Lung (tissue), 12 donors: Measurements from ENCODE around the gene SCD. TPM values are rescaled to one million over a fixed set of nuclear protein-coding genes. Genes with fewer than 3 reads are reported as not detected.

ENCODE experiments used
- ATAC-seq: fragments of 200-7000 bp; cut with Tn5 transposase; one replicate; pipeline ENCODE4 v1.9.1; 2020; ENCODE audit warnings: moderate number of reproducible peaks; ENCODE audit not compliant: insufficient read depth, low FRiP score
- DNase-seq, 3 donors: peaks; one replicate each; pipeline ENCODE4 v3.0.0-alpha.2; 2013 to 2017
- H3K27ac ChIP-seq, 2 donors: one replicate each; pipeline ENCODE4 v1.5.1; 2013; ENCODE audit warnings: mild to moderate bottlenecking in 2 of 2, moderate library complexity in 2 of 2, control low read depth in 1 of 2, inconsistent platforms in 1 of 2, low read depth in 1 of 2, low read length in 1 of 2
- H3K27me3 ChIP-seq, 3 donors: one replicate each; pipeline ENCODE4 v1.5.1; 2013; ENCODE audit warnings: low read length in 2 of 3; ENCODE audit not compliant: control insufficient read depth in 3 of 3, insufficient read depth in 3 of 3
- H3K36me3 ChIP-seq, 4 donors: one replicate each; pipeline ENCODE4 v1.5.1; 2013; ENCODE audit warnings: low read length in 4 of 4, mild to moderate bottlenecking in 1 of 4, moderate library complexity in 1 of 4; ENCODE audit not compliant: control insufficient read depth in 4 of 4, insufficient read depth in 4 of 4
- H3K4me1 ChIP-seq, 5 donors: one replicate each; pipeline ENCODE4 v1.5.1; 2013; ENCODE audit warnings: low read length in 5 of 5, mild to moderate bottlenecking in 2 of 5, moderate library complexity in 1 of 5; ENCODE audit not compliant: control insufficient read depth in 5 of 5, insufficient read depth in 5 of 5
- H3K4me3 ChIP-seq: one replicate; pipeline ENCODE4 v1.5.1; 2013; ENCODE audit warnings: mild to moderate bottlenecking, control low read depth, moderate library complexity
- H3K9ac ChIP-seq, 2 donors: one replicate each; pipeline ENCODE4 v1.5.1; 2013; ENCODE audit warnings: low read length in 2 of 2, control low read depth in 1 of 2; ENCODE audit not compliant: insufficient read depth in 1 of 2
- H3K9me3 ChIP-seq, 4 donors: one replicate each; pipeline ENCODE4 v1.5.1; 2013; ENCODE audit warnings: low read length in 3 of 4, mild to moderate bottlenecking in 1 of 4, moderate library complexity in 1 of 4; ENCODE audit not compliant: control insufficient read depth in 4 of 4, insufficient read depth in 3 of 4
- CTCF ChIP-seq: IDR thresholded peaks from 2 replicates; pipeline ENCODE4 v1.5.1; 2012; ENCODE audit warnings: mild to moderate bottlenecking; ENCODE audit errors: control extremely low read depth, extremely low read depth
- WGBS, 2 donors: extraction: QIAGEN DNeasy Blood & Tissue Kit; methylation state at CpG; one replicate each; pipeline ENCODE4 v1.1.7; 2013; 5-methylcytosine and 5-hydroxymethylcytosine counted together
- polyA plus RNA-seq, 2 donors: library from polyadenylated mRNA; stranded (reverse); fragments of 200-250 nt; gene quantifications; one replicate each; pipeline ENCODE4 v1.2.1, GENCODE V29; 2013
- total RNA-seq, 2 donors: library from RNA; depleted of rRNA in 1 of 2; stranded (reverse); fragments of >200 nt in 1 of 2; gene quantifications; one replicate each; pipeline ENCODE4 v1.2.1, GENCODE V29; 2014 to 2021
- donor health status: control.
- donor health status: control.
- donor health status: Bipolar disorder and iron deficiency.
- donor health status: healthy.
- donor health status: DM: yes; HTN: yes; CAD: no.

SCD gene
- total and polyA plus RNA-seq, 4 donors, result 136 to 383 (median 239) TPM

GRCh38 chr10:100346351-100346764 lies 675 bp upstream of the SCD start:
- Histone ChIP-seq H3K4me3 (peak overlapping the region; percentile 74), H3K4me1 (peaks cover 0 to 14% (median 0%) of the 10 kb centered on the region in 5 donors), H3K36me3 (peaks cover 0 to 5% (median 2%) of the 10 kb centered on the region in 4 donors), H3K9me3 (no peaks in the 10 kb centered on the region), H3K27me3 (peaks cover 0 to 22% (median 21%) of the 10 kb centered on the region in 3 donors), H3K27ac (peak overlapping the region in 1 of 2 donors; percentile 54), H3K9ac (no peak overlapping the region)
- ATAC-seq, result peak; percentile 50
- DNase-seq, result peak; percentile 50 to 73 (median 68)
- 0 to 1% methylated on average over 35 to 36 of the region's 36 CpGs for WGBS, 2 donors
- TF ChIP-seq CTCF, result no peak

GRCh38 chr10:100347568-100348195 lies 649 bp downstream of the SCD start:
- H3K27ac ChIP-seq, result peak overlapping the region in 1 of 2 donors; percentile 44
- peak in 2 of 3 donors; percentile 30 to 41 for DNase-seq

GRCh38 chr10:100348389-100348927 lies 1.4 kb downstream of the SCD start:
- peaks cover 0 to 22% (median 21%) of the 10 kb centered on the region in 3 donors for H3K27me3 ChIP-seq
- no peak overlapping the region for H3K27ac ChIP-seq
- WGBS, 2 donors, result 67 to 73% methylated on average over 3 of the region's 3 CpGs
- DNase-seq, result no peak
- no peak for TF ChIP-seq CTCF
- H3K4me3 ChIP-seq, result peak overlapping the region; percentile 61
- peaks cover 0 to 8% (median 4%) of the 10 kb centered on the region in 4 donors for H3K36me3 ChIP-seq
- H3K9me3 ChIP-seq, result no peaks in the 10 kb centered on the region
- peaks cover 0 to 14% (median 0%) of the 10 kb centered on the region in 5 donors for H3K4me1 ChIP-seq
- no peak for ATAC-seq
- H3K9ac ChIP-seq, result no peak overlapping the region

More at GRCh38 chr10:100347568-100348195, 649 bp downstream of the SCD start:
- H3K4me3 ChIP-seq, result peak overlapping the region; percentile 74
- TF ChIP-seq CTCF, result no peak
- peak overlapping the region in 1 of 2 donors; percentile 47 for H3K9ac ChIP-seq
- 8 to 13% methylated on average over 32 of the region's 32 CpGs for WGBS, 2 donors
- no peaks in the 10 kb centered on the region for H3K9me3 ChIP-seq
- H3K36me3 ChIP-seq, result peaks cover 0 to 8% (median 3%) of the 10 kb centered on the region in 4 donors
- peaks cover 0 to 22% (median 21%) of the 10 kb centered on the region in 3 donors for H3K27me3 ChIP-seq
- no peak for ATAC-seq
- peaks cover 0 to 14% (median 0%) of the 10 kb centered on the region in 5 donors for H3K4me1 ChIP-seq
